Common myeloid progenitor, CD34-positive (primary cell): ENCODE results near the gene FAM53A.

Experiments
- CTCF ChIA-PET: fragments of 350-600 bp; sonication (Branson Sonifier 250); formaldehyde crosslinking; loops from one replicate; lab custom pipeline; 2021; ENCODE audit warnings: antibody characterized with exemption; lab: Charles Lee
- POLR2A ChIA-PET: fragments of 350-600 bp; sonication (Branson Sonifier 250); formaldehyde crosslinking; loops from one replicate; lab custom pipeline; 2021; ENCODE audit warnings: antibody characterized with exemption; lab: Charles Lee
- DNase-seq, 3 donors: peaks; one replicate each; pipeline versions ENCODE4 v3.0.0 to v3.0.0-alpha.2; 2013
- H3K27ac ChIP-seq, 2 experiments: 1 replicate in 1 of 2; 2 replicates in 1 of 2; pipeline ENCODE4 v1.7.0; 2013; ENCODE audit warnings: inconsistent platforms in 2 of 2, low read length in 2 of 2, mild to moderate bottlenecking in 2 of 2, low read depth in 1 of 2, moderate library complexity in 1 of 2; ENCODE audit not compliant: severe bottlenecking in 2 of 2, insufficient read depth in 1 of 2, poor library complexity in 1 of 2
- H3K27me3 ChIP-seq, 5 experiments: replicated peaks in 2 of 5; 1 replicate in 3 of 5; 2 replicates in 2 of 5; pipeline versions ENCODE4 v1.6.1 to v1.7.0; 2013; ENCODE audit warnings: low read length in 4 of 5, mild to moderate bottlenecking in 2 of 5, moderate library complexity in 2 of 5, inconsistent platforms in 1 of 5; ENCODE audit not compliant: insufficient read depth in 5 of 5, control insufficient read depth in 4 of 5
- H3K36me3 ChIP-seq, 4 experiments: 1 replicate in 2 of 4; 2 replicates in 2 of 4; pipeline versions ENCODE4 v1.6.1 to v1.7.0; 2013; ENCODE audit warnings: low read length in 3 of 4, control low read depth in 1 of 4, mild to moderate bottlenecking in 1 of 4; ENCODE audit not compliant: control insufficient read depth in 4 of 4, insufficient read depth in 4 of 4
- H3K4me1 ChIP-seq, 4 experiments: 1 replicate in 3 of 4; 2 replicates in 1 of 4; pipeline versions ENCODE4 v1.6.1 to v1.7.1; 2013; ENCODE audit warnings: low read length in 3 of 4, mild to moderate bottlenecking in 3 of 4, control low read depth in 1 of 4, inconsistent platforms in 1 of 4, moderate library complexity in 1 of 4; ENCODE audit not compliant: control insufficient read depth in 4 of 4, insufficient read depth in 4 of 4; ENCODE audit errors: control extremely low read depth in 1 of 4
- H3K4me3 ChIP-seq, 7 experiments: 1 replicate in 4 of 7; 2 replicates in 3 of 7; pipeline versions ENCODE4 v1.5.1 to v1.7.0; 2013; ENCODE audit warnings: mild to moderate bottlenecking in 7 of 7, low read length in 6 of 7, moderate library complexity in 6 of 7, inconsistent platforms in 2 of 7, low read depth in 2 of 7, control low read depth in 1 of 7; ENCODE audit not compliant: insufficient read depth in 4 of 7, control insufficient read depth in 1 of 7; ENCODE audit errors: extremely low read depth in 1 of 7
- H3K9me3 ChIP-seq, 5 experiments: 1 replicate in 4 of 5; 2 replicates in 1 of 5; pipeline versions ENCODE4 v1.6.1 to v1.7.1; 2013; ENCODE audit warnings: low read length in 4 of 5, mild to moderate bottlenecking in 2 of 5, inconsistent platforms in 1 of 5, low read depth in 1 of 5, moderate library complexity in 1 of 5; ENCODE audit not compliant: control insufficient read depth in 4 of 5, insufficient read depth in 2 of 5; ENCODE audit errors: control extremely low read depth in 1 of 5
- WGBS: methylation state at CpG from one replicate; pipeline ENCODE4 v1.1.5; 2013; ENCODE audit not compliant: insufficient coverage; 5-methylcytosine and 5-hydroxymethylcytosine counted together

Gene FAM53A

DNA sequence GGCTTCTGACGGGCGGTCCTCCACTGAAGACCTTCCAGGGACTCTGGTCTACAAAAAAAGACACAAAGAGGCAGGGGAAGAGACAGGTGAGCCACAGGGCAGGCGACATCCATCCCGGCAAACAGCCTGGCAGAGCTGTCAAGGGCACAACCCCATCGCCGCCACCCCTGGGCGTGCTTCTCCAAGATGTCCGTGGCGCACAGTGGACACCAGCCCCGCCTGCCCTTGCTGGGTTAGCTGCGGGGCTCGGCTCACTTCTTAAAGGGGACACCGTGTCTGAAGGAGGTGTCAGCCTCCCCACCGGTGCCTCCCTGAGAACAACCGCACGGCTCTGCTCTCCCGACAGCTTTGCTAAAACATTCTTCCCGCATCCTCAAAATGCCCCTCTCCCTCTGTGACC is 28.4 kb downstream of the FAM53A start:
- Histone ChIP-seq H3K9me3 (no peaks in the 10 kb centered on the region), H3K4me1 (no peaks in the 10 kb centered on the region), H3K27ac (no peak overlapping the region), H3K27me3 (no peaks in the 10 kb centered on the region), H3K4me3 (no peak overlapping the region), H3K36me3 (peaks cover 0 to 2% (median 0%) of the 10 kb centered on the region in 4 experiments)
- CTCF ChIA-PET = no interaction called here
- no peak for DNase-seq
- 98% methylated on average over 18 of the region's 18 CpGs for WGBS
- POLR2A ChIA-PET = no interaction called here

DNA sequence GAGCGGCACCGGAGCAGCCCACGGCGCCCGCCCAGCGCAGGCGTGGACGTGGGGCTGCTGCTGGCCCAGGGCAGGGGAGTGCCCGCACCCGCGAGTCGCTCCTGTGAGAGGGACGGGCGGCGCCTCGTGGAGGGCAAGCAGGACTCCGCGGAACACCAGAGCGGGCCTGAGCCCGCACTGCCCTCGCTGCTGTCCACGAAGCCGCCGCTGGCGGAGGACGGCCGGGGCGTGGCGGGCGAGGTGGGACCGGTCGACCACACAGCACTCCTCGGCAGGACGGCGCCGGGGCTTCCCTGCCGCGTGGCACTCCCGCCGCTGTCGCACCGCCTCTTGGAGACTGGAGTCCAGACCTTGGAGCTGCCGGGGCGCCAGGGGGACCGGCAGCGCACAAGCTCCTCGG is 29.0 kb downstream of the FAM53A start:
- CTCF ChIA-PET = no interaction called here
- WGBS = 98% methylated on average over 39 of the region's 47 CpGs
- no peak overlapping the region for H3K27ac ChIP-seq

GRCh38 chr4:1654216-1654955 is 29.7 kb downstream of the FAM53A start:
- ChIA-PET CTCF (no interaction called here), POLR2A (no interaction called here)

More for the DNA sequence above, 29.0 kb downstream of the FAM53A start:
- POLR2A ChIA-PET = no interaction called here
- no peak overlapping the region for H3K4me3 ChIP-seq
- H3K9me3 ChIP-seq = no peaks in the 10 kb centered on the region
- no peak for DNase-seq
- no peaks in the 10 kb centered on the region for H3K27me3 ChIP-seq
- H3K4me1 ChIP-seq = no peaks in the 10 kb centered on the region
- peaks cover 0 to 4% (median 0%) of the 10 kb centered on the region in 4 experiments for H3K36me3 ChIP-seq

GRCh38 chr4:1653776-1654175 is 30.3 kb downstream of the FAM53A start:
- Histone ChIP-seq H3K4me3 (no peak overlapping the region), H3K9me3 (no peaks in the 10 kb centered on the region), H3K4me1 (no peaks in the 10 kb centered on the region), H3K36me3 (peaks cover 0 to 2% (median 0%) of the 10 kb centered on the region in 4 experiments), H3K27ac (no peak overlapping the region), H3K27me3 (no peaks in the 10 kb centered on the region)
- POLR2A ChIA-PET = no interaction called here
- no peak for DNase-seq
- WGBS = 98% methylated on average over 7 of the region's 10 CpGs
- CTCF ChIA-PET = no interaction called here

More at GRCh38 chr4:1654216-1654955, 29.7 kb downstream of the FAM53A start:
- peaks cover 0 to 4% (median 0%) of the 10 kb centered on the region in 4 experiments for H3K36me3 ChIP-seq
- 92% methylated on average over 20 of the region's 23 CpGs for WGBS
- DNase-seq = no peak
- H3K4me3 ChIP-seq = no peak overlapping the region
- no peak overlapping the region for H3K27ac ChIP-seq
- no peaks in the 10 kb centered on the region for H3K27me3 ChIP-seq
- H3K9me3 ChIP-seq = no peaks in the 10 kb centered on the region
- H3K4me1 ChIP-seq = no peaks in the 10 kb centered on the region

- CTCF ChIA-PET = no interaction called here
- Histone ChIP-seq H3K9me3 (no peaks in the 10 kb centered on the region), H3K27me3 (no peaks in the 10 kb centered on the region), H3K4me3 (no peak overlapping the region), H3K4me1 (no peaks in the 10 kb centered on the region), H3K36me3 (peaks cover 0 to 2% (median 0%) of the 10 kb centered on the region in 4 experiments), H3K27ac (no peak overlapping the region)
- DNase-seq = no peak
- POLR2A ChIA-PET = no interaction called here
- WGBS = 100% methylated on average over 7 of the region's 13 CpGs
These were observed 32.0 kb downstream of the FAM53A start for GRCh38 chr4:1652088-1652487.

DNA sequence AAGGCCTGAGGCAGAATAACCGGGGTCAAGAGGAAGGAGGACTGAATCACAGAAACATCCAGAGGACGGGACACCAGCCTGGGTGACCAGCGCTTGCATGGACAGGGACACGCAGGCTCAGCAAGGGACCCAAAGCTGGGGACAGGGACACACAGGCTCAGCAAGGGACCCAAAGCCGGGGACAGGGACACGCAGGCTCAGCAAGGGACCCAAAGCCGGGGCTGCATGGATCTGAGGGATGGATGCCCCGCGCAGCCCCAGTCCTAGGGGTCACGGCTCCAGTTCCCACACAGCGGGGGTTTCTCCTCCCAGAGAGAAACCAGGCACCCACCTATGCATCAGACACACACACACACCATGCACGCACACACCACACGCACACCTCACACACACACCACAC is 32.5 kb downstream of the FAM53A start:
- ChIA-PET POLR2A (no interaction called here), CTCF (no interaction called here)
- H3K27ac ChIP-seq = no peak overlapping the region
- H3K9me3 ChIP-seq = no peaks in the 10 kb centered on the region
- peaks cover 0 to 2% (median 0%) of the 10 kb centered on the region in 4 experiments for H3K36me3 ChIP-seq
- no peaks in the 10 kb centered on the region for H3K27me3 ChIP-seq
- H3K4me1 ChIP-seq = no peaks in the 10 kb centered on the region
- no peak for DNase-seq
- WGBS = 97% methylated on average over 9 of the region's 13 CpGs
- H3K4me3 ChIP-seq = no peak overlapping the region

DNA sequence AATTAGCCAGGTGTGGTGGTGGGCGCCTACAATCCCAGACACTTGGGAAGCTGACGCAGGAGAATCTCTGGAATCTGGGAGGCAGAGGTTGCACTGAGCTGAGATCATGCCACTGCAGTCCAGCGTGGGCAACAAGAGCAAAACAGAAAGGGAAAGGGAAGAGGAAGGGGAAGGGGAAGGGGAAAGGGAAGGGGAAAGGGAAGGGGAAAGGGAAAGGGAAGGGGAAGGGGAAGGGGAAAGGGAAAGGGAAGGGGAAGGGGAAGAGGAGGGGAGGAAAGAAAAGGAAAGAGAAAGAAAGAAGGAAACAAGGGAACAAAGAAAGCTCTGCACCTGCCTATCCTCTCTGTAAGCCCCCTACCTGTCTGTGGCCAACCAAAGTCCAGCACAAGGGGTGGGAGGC is 35.2 kb downstream of the FAM53A start:
- Histone ChIP-seq H3K36me3 (peaks cover 0 to 2% (median 0%) of the 10 kb centered on the region in 4 experiments), H3K4me3 (no peak overlapping the region), H3K4me1 (no peaks in the 10 kb centered on the region), H3K27ac (no peak overlapping the region), H3K27me3 (no peaks in the 10 kb centered on the region), H3K9me3 (no peaks in the 10 kb centered on the region)
- POLR2A ChIA-PET = no interaction called here
- DNase-seq = no peak
- WGBS = no CpG with 5 or more reads among the region's 3 CpGs
- CTCF ChIA-PET = interaction anchor here (1.0 kb wide), 1 partner anchor 22 kb away, joined by 3 read pairs; no protein-coding TSS in a partner anchor
